Measurements from ENCODE around the gene MAPK8.

- TF ChIP-seq HOXA7 (CRISPR knock-in tag; IDR thresholded peaks at IDR 0.05; ENCODE audit: borderline replicate concordance) (no peak), ZNF701 (tag by site-specific recombination; IDR thresholded peaks at IDR 0.05) (no peak), ZNF112 (tag by site-specific recombination; IDR thresholded peaks at IDR 0.05) (no peak), ZNF274 (IDR thresholded peaks at IDR 0.05; ENCODE audit: low read length) (no peak), ZNF274 (tag by site-specific recombination; IDR thresholded peaks at IDR 0.05; ENCODE audit: borderline replicate concordance) (no peak), CTCF (tag by site-specific recombination; IDR thresholded peaks at IDR 0.05) (no peak), ZFP37 (tag by site-specific recombination; IDR thresholded peaks at IDR 0.05) (no peak), ZNF76 (tag by site-specific recombination; IDR thresholded peaks at IDR 0.05; ENCODE audit: borderline replicate concordance, low read depth) (no peak), ZBTB21 (tag by site-specific recombination; IDR thresholded peaks at IDR 0.05) (no peak), ZNF416 (tag by site-specific recombination; IDR thresholded peaks at IDR 0.05) (no peak), HOXD13 (CRISPR knock-in tag; IDR thresholded peaks at IDR 0.05; ENCODE audit: borderline replicate concordance) (no peak), ZNF114 (tag by site-specific recombination; IDR thresholded peaks at IDR 0.05) (no peak), ZNF768 (tag by site-specific recombination; IDR thresholded peaks at IDR 0.05) (no peak), PRDM1 (tag by site-specific recombination; IDR thresholded peaks at IDR 0.05) (no peak)
Observed at GRCh38 chr10:48465860-48466521, 159.5 kb downstream of the MAPK8 start.

Measured in HEK293 (cell line).